T-cell (primary cell): Measurements from ENCODE around the gene LRRC4C. TPM values are rescaled to one million over a fixed set of nuclear protein-coding genes. Genes with fewer than 3 reads are reported as not detected.

Experiments used
- ATAC-seq, 4 experiments: fragments of 200-7000 bp in 3 of 4; fragments of 150-1000 bp in 1 of 4; cut with Tn5 transposase; replicated peaks in 1 of 4; 1 replicate in 3 of 4; 2 replicates in 1 of 4; pipeline ENCODE4 v1.10.0; 2021; ENCODE audit warnings: moderate library complexity in 3 of 4, mild to moderate bottlenecking in 2 of 4, moderate number of reproducible peaks in 1 of 4
- CTCF ChIA-PET, 2 donors: fragments of 300-600 bp; sonication (Branson Sonifier 250); formaldehyde crosslinking; loops; one replicate each; lab custom pipeline; 2022; ENCODE audit warnings: antibody characterized with exemption in 2 of 2; lab: Charles Lee
- POLR2A ChIA-PET, 2 donors: fragments of 300-600 bp; sonication (Branson Sonifier 250); formaldehyde crosslinking; loops; one replicate each; lab custom pipeline; 2022; ENCODE audit warnings: antibody characterized with exemption in 2 of 2; lab: Charles Lee
- DNase-seq, 35 experiments: peaks; one replicate each; pipeline versions ENCODE4 v3.0.0 to v3.0.0-alpha.2; 2013 to 2023
- H3K27ac ChIP-seq: one replicate; pipeline ENCODE4 v1.5.1; 2013; ENCODE audit warnings: low read length
- H3K27me3 ChIP-seq, 2 experiments: replicated peaks in 1 of 2; 1 replicate in 1 of 2; 2 replicates in 1 of 2; pipeline versions ENCODE4 v1.6.1 to v1.7.0; 2013; ENCODE audit warnings: low read length in 1 of 2, mixed read lengths in 1 of 2; ENCODE audit not compliant: control insufficient read depth in 2 of 2, insufficient read depth in 2 of 2; ENCODE audit errors: extremely low read depth in 1 of 2
- H3K36me3 ChIP-seq, 2 donors: 1 replicate in 1 of 2; 2 replicates in 1 of 2; pipeline versions ENCODE4 v1.6.1 to v1.7.0; 2013; ENCODE audit warnings: low read length in 1 of 2; ENCODE audit not compliant: control insufficient read depth in 2 of 2, insufficient read depth in 1 of 2; ENCODE audit errors: extremely low read depth in 1 of 2
- H3K4me1 ChIP-seq, 2 experiments: 1 replicate in 1 of 2; 2 replicates in 1 of 2; pipeline versions ENCODE4 v1.6.1 to v1.7.0; 2013; ENCODE audit warnings: low read length in 2 of 2, mixed read lengths in 1 of 2; ENCODE audit not compliant: insufficient read depth in 2 of 2, control insufficient read depth in 1 of 2; ENCODE audit errors: extremely low read depth in 1 of 2
- H3K4me3 ChIP-seq, 2 donors: 1 replicate in 1 of 2; 2 replicates in 1 of 2; pipeline versions ENCODE4 v1.5.1 to v1.7.0; 2013; ENCODE audit warnings: mild to moderate bottlenecking in 2 of 2, low read length in 1 of 2, moderate library complexity in 1 of 2; ENCODE audit not compliant: control insufficient read depth in 1 of 2; ENCODE audit errors: extremely low read depth in 1 of 2
- H3K9me3 ChIP-seq: 2 replicates; pipeline ENCODE4 v1.7.0; 2013
- H3K27ac Mint-ChIP-seq, 2 donors: one replicate each; pipeline ENCODE4 v1.8.0; 2020 to 2021; ENCODE audit warnings: mild to moderate bottlenecking in 2 of 2, mixed read lengths in 2 of 2
- H3K27me3 Mint-ChIP-seq, 2 donors: one replicate each; pipeline ENCODE4 v1.8.0; 2021 to 2022; ENCODE audit warnings: mixed read lengths in 2 of 2
- H3K36me3 Mint-ChIP-seq: one replicate; pipeline ENCODE4 v1.8.0; 2021; ENCODE audit warnings: mixed read lengths
- H3K4me1 Mint-ChIP-seq, 3 donors: one replicate each; pipeline ENCODE4 v1.8.0; 2020 to 2022; ENCODE audit warnings: mixed read lengths in 3 of 3, mild to moderate bottlenecking in 1 of 3
- H3K4me3 Mint-ChIP-seq, 3 donors: one replicate each; pipeline ENCODE4 v1.8.0; 2020 to 2022; ENCODE audit warnings: mild to moderate bottlenecking in 3 of 3, mixed read lengths in 3 of 3, moderate library complexity in 3 of 3
- H3K9me3 Mint-ChIP-seq, 3 donors: one replicate each; pipeline ENCODE4 v1.8.0; 2020 to 2022; ENCODE audit warnings: mixed read lengths in 3 of 3
- WGBS: methylation state at CpG from one replicate; pipeline ENCODE4 v1.1.5; 2013; ENCODE audit warnings: missing lambda C conversion rate; ENCODE audit not compliant: insufficient coverage; 5-methylcytosine and 5-hydroxymethylcytosine counted together
- total RNA-seq, 35 experiments: library from RNA in 6 of 35; stranded (reverse) in 6 of 35; fragments of 120-200 nt in 1 of 35; gene quantifications; one replicate each; pipeline versions ENCODE4 v1.2.1 to v1.2.4 and lab custom pipeline; 2013 to 2026

The LRRC4C gene
- total RNA-seq, 5 donors from 2014 or later (not counting 1 experiment from before 2014, with no cell fraction given), result not detected

DNA sequence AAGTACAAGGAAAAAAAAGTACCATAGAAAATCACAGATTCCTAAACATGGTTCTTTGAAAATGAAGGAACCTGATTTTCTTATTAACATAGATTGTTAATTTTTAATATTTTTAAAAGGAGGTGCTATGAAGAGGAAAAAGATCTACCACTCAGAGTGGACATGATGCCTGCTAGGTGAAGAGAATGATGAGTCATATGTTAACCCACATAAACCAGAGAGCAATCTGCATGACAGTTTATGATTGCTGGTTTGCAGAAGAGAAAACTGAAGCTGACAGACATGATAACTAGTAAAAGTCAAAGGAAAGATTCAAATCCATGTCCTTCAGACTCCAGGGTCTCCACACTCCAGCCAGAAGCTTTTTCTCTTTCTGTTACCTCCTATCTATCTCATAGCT, 1231.7 kb downstream of the LRRC4C start:
- Mint-ChIP-seq H3K27ac (no peak overlapping the region), H3K27me3 (no peaks in the 10 kb centered on the region), H3K9me3 (peaks cover 5 to 15% (median 8%) of the 10 kb centered on the region in 3 donors), H3K4me3 (no peak overlapping the region), H3K36me3 (no peaks in the 10 kb centered on the region), H3K4me1 (no peaks in the 10 kb centered on the region)
- Histone ChIP-seq H3K9me3 (no peaks in the 10 kb centered on the region), H3K4me3 (no peak overlapping the region), H3K4me1 (no peaks in the 10 kb centered on the region), H3K36me3 (no peaks in the 10 kb centered on the region), H3K27me3 (no peaks in the 10 kb centered on the region), H3K27ac (no peak overlapping the region)
- no peak for ATAC-seq
- POLR2A ChIA-PET, result interaction anchor here in 1 of 2 donors (0.6 kb wide), 1 partner anchor 93 kb away, joined by 3 read pairs; no protein-coding TSS in a partner anchor
- DNase-seq, result no peak
- CTCF ChIA-PET, result no interaction called here

- Histone ChIP-seq H3K27me3 (no peaks in the 10 kb centered on the region), H3K4me1 (no peaks in the 10 kb centered on the region), H3K27ac (no peak overlapping the region), H3K36me3 (no peaks in the 10 kb centered on the region), H3K9me3 (no peaks in the 10 kb centered on the region), H3K4me3 (no peak overlapping the region)
- DNase-seq, result no peak
- ChIA-PET POLR2A (no interaction called here), CTCF (interaction anchor here in 1 of 2 donors (0.6 kb wide), 1 partner anchor 16 kb away, joined by 3 read pairs; no protein-coding TSS in a partner anchor)
- peaks cover 5 to 15% (median 14%) of the 10 kb centered on the region in 3 donors for H3K9me3 Mint-ChIP-seq
- no peak overlapping the region for H3K4me3 Mint-ChIP-seq
- H3K36me3 Mint-ChIP-seq, result no peaks in the 10 kb centered on the region
- no peaks in the 10 kb centered on the region for H3K4me1 Mint-ChIP-seq
- ATAC-seq, result no peak
- no peak overlapping the region for H3K27ac Mint-ChIP-seq
- WGBS, result no CpG with 5 or more reads among the region's 2 CpGs
- no peaks in the 10 kb centered on the region for H3K27me3 Mint-ChIP-seq
Observed at GRCh38 chr11:40226654-40227053, 1232.8 kb downstream of the LRRC4C start.

- Mint-ChIP-seq H3K4me1 (no peaks in the 10 kb centered on the region), H3K27me3 (no peaks in the 10 kb centered on the region), H3K27ac (no peak overlapping the region), H3K36me3 (no peaks in the 10 kb centered on the region), H3K4me3 (no peak overlapping the region), H3K9me3 (peaks cover 11 to 23% (median 18%) of the 10 kb centered on the region in 3 donors)
- H3K4me1 ChIP-seq, result no peaks in the 10 kb centered on the region
- no peaks in the 10 kb centered on the region for H3K9me3 ChIP-seq
- no peaks in the 10 kb centered on the region for H3K36me3 ChIP-seq
- CTCF ChIA-PET, result interaction anchor here in 1 of 2 donors (0.6 kb wide), 1 partner anchor 30 kb away, joined by 3 read pairs; no protein-coding TSS in a partner anchor
- no peak overlapping the region for H3K27ac ChIP-seq
- ATAC-seq (no peak), DNase-seq (no peak)
- POLR2A ChIA-PET, result no interaction called here
- no CpG with 5 or more reads among the region's 2 CpGs for WGBS
- H3K27me3 ChIP-seq, result no peaks in the 10 kb centered on the region
- H3K4me3 ChIP-seq, result no peak overlapping the region
Observed at GRCh38 chr11:40223596-40224330, 1235.7 kb downstream of the LRRC4C start.

DNA sequence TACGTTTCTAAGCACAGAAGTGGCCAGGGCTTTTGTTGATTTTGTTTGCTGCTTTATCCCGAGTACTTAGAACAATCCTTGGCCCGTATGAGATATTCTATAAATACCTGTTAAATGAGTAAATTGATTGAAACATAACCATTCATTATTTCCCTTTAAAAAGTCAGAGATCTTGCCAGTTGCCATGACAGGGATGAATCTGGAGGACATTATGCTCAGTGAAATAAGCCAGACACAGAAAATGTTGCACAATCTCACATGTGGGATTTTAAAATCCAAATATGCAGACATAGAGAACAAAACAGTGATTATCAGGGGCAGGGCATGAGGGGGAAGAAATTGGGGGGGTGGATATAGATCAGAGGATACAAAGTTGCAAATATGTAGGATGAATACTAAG, 1240.1 kb downstream of the LRRC4C start:
- no peak for DNase-seq
- Mint-ChIP-seq H3K27ac (no peak overlapping the region), H3K27me3 (no peaks in the 10 kb centered on the region), H3K4me3 (no peak overlapping the region), H3K9me3 (peaks cover 21 to 30% (median 22%) of the 10 kb centered on the region in 3 donors), H3K36me3 (no peaks in the 10 kb centered on the region), H3K4me1 (no peaks in the 10 kb centered on the region)
- Histone ChIP-seq H3K36me3 (no peaks in the 10 kb centered on the region), H3K9me3 (no peaks in the 10 kb centered on the region), H3K4me1 (no peaks in the 10 kb centered on the region), H3K27ac (no peak overlapping the region), H3K27me3 (no peaks in the 10 kb centered on the region), H3K4me3 (no peak overlapping the region)
- no peak for ATAC-seq
- no CpG with 5 or more reads among the region's 3 CpGs for WGBS
- POLR2A ChIA-PET, result no interaction called here
- CTCF ChIA-PET, result no interaction called here

GRCh38 chr11:40215556-40215955, 1243.9 kb downstream of the LRRC4C start:
- no peaks in the 10 kb centered on the region for H3K36me3 ChIP-seq
- no peak overlapping the region for H3K4me3 ChIP-seq
- no peak for ATAC-seq
- Mint-ChIP-seq H3K9me3 (peaks cover 19 to 32% (median 26%) of the 10 kb centered on the region in 3 donors), H3K27ac (no peak overlapping the region), H3K27me3 (no peaks in the 10 kb centered on the region), H3K36me3 (no peaks in the 10 kb centered on the region), H3K4me1 (no peaks in the 10 kb centered on the region), H3K4me3 (no peak overlapping the region)
- H3K27ac ChIP-seq, result no peak overlapping the region
- POLR2A ChIA-PET, result no interaction called here
- WGBS, result 100% methylated on average over 1 of the region's 2 CpGs
- no peak for DNase-seq
- H3K9me3 ChIP-seq, result no peaks in the 10 kb centered on the region
- CTCF ChIA-PET, result no interaction called here
- H3K27me3 ChIP-seq, result no peaks in the 10 kb centered on the region
- no peaks in the 10 kb centered on the region for H3K4me1 ChIP-seq

- no peak overlapping the region for H3K27ac Mint-ChIP-seq
- Histone ChIP-seq H3K9me3 (no peaks in the 10 kb centered on the region), H3K27me3 (no peaks in the 10 kb centered on the region), H3K36me3 (no peaks in the 10 kb centered on the region), H3K4me3 (no peak overlapping the region), H3K4me1 (no peaks in the 10 kb centered on the region), H3K27ac (no peak overlapping the region)
- ChIA-PET CTCF (no interaction called here), POLR2A (no interaction called here)
- no peaks in the 10 kb centered on the region for H3K36me3 Mint-ChIP-seq
- H3K27me3 Mint-ChIP-seq, result no peaks in the 10 kb centered on the region
- no peak overlapping the region for H3K4me3 Mint-ChIP-seq
- DNase-seq (no peak), ATAC-seq (no peak)
- peaks cover 3 to 22% (median 20%) of the 10 kb centered on the region in 3 donors for H3K9me3 Mint-ChIP-seq
- no peaks in the 10 kb centered on the region for H3K4me1 Mint-ChIP-seq
Observed at GRCh38 chr11:40207416-40207815, 1252.0 kb downstream of the LRRC4C start.
